Measurements from ENCODE around the gene KDM7A. TPM values are rescaled to one million over a fixed set of nuclear protein-coding genes. Genes with fewer than 3 reads are reported as not detected.
"Not testable (repeated sequence)": the region's sequence is repeated elsewhere in the genome, so short reads cannot be mapped to it uniquely, and the experiment has no call there.

Gene KDM7A
- total RNA-seq, 2 experiments from 2014 or later: 6.6 to 6.8 TPM

- POLR2A ChIA-PET: no interaction called here
These were observed 28.8 kb upstream of the KDM7A start for GRCh38 chr7:140205600-140205999.

GRCh38 chr7:140203556-140203955, 26.8 kb upstream of the KDM7A start:
- ChIA-PET CTCF (no interaction called here), POLR2A (interaction anchor here (0.6 kb wide), 1 partner anchor 13 kb away, joined by 7 read pairs; no protein-coding TSS in a partner anchor)

More at GRCh38 chr7:140205600-140205999, 28.8 kb upstream of the KDM7A start:
- CTCF ChIA-PET: no interaction called here

GRCh38 chr7:140202942-140203341, 26.2 kb upstream of the KDM7A start:
- CTCF ChIA-PET: not testable (repeated sequence)

DNA sequence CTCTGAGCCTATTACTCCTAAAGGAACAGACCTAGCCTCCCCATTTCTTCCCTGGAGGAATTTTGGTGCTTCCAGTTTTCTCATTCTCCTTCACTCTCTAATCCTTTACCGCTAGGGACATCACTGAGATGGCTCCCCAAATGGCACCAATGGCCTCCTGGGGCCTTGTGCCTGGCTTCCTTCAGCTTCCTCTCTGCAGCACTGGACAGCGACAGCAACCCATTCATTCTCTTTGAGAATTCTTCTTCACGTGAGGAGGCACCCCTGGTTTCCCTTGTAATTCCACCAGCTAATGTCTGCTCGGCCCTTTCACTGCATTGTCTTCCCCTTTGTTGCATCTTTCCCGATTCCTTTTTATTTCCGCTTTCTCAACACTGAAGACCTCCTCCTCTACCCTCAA, 24.6 kb upstream of the KDM7A start:
- CTCF ChIA-PET: interaction anchor here (1.1 kb wide), 1 partner anchor 11 kb away, joined by 4 read pairs; no protein-coding TSS in a partner anchor
- POLR2A ChIA-PET: no interaction called here

More at GRCh38 chr7:140202942-140203341, 26.2 kb upstream of the KDM7A start:
- POLR2A ChIA-PET: interaction anchor here (0.6 kb wide), 1 partner anchor 13 kb away, joined by 7 read pairs; no protein-coding TSS in a partner anchor

DNA sequence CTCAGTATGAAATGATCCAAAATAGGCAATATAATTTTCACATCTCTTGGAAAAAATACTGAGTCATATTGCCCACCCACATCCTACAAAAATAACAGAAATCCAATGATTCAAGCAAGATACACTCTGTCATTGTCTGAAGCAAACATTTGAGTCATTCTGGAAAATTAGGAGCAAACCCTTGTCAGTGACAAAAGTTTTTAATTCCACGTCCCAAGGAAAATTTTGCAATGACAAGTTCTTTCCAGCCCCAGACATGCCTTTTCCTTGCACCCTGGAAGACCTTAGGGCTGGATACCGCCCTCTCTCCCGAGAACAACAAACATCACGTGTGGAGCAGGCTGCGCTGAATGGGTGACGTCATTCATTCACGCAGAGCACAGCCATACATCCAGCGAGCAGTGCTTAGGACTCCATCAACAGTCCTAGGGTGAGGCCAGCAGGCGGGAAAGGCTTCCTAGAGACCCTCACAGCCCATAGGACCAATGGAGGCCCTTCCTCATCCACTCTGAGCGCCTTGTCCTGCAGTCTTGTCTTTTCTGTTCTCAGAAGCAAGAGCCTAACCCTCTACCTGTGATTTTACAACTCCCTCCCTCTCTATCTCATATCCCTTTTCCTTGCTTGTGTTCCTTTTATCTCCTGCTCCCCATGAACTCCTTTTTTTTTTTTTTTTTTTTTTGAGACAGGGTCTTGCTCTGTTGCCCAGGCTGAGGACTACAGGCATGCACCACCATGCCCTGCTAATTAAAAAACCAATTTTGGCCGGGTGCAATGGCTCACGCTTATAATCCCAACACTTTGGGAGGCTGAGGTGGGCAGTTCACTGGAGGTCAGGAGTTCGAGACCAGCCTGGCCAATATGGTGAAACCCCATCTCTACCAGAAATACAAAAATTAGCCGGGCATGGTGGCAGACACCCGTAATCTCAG, 23.5 kb upstream of the KDM7A start:
- CTCF ChIA-PET: interaction anchor here (0.6 kb wide), 1 partner anchor 154 kb away, joined by 4 read pairs; no protein-coding TSS in a partner anchor
- POLR2A ChIA-PET: interaction anchor here (0.7 kb wide), 1 partner anchor 131 kb away, joined by 9 read pairs; no protein-coding TSS in a partner anchor

DNA sequence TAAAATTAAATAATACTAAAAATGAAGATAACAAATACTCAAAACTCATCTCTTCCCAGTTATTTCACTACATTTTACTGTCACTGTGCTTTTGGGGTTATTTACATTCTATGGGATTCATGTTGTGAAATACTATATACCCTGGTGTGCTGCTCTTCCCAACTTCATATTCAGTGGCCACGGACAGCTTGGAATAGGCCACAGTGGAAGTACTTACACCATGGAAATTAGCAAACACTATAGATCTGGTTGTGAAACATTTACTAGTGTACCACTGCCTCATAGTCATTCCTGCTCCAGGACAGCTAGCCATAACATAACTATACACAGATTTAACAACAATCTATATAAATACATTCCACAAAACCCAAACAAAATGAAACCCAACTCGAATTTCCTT, 21.2 kb upstream of the KDM7A start:
- CTCF ChIA-PET: interaction anchor here (0.6 kb wide), 1 partner anchor 672 kb away, joined by 3 read pairs; no protein-coding TSS in a partner anchor
- POLR2A ChIA-PET: interaction anchor here (0.8 kb wide), 1 partner anchor 21 kb away, joined by 3 read pairs; no protein-coding TSS in a partner anchor

- CTCF ChIA-PET: no interaction called here
- POLR2A ChIA-PET: no interaction called here
These were observed 20.6 kb upstream of the KDM7A start for GRCh38 chr7:140197218-140197890.

DNA sequence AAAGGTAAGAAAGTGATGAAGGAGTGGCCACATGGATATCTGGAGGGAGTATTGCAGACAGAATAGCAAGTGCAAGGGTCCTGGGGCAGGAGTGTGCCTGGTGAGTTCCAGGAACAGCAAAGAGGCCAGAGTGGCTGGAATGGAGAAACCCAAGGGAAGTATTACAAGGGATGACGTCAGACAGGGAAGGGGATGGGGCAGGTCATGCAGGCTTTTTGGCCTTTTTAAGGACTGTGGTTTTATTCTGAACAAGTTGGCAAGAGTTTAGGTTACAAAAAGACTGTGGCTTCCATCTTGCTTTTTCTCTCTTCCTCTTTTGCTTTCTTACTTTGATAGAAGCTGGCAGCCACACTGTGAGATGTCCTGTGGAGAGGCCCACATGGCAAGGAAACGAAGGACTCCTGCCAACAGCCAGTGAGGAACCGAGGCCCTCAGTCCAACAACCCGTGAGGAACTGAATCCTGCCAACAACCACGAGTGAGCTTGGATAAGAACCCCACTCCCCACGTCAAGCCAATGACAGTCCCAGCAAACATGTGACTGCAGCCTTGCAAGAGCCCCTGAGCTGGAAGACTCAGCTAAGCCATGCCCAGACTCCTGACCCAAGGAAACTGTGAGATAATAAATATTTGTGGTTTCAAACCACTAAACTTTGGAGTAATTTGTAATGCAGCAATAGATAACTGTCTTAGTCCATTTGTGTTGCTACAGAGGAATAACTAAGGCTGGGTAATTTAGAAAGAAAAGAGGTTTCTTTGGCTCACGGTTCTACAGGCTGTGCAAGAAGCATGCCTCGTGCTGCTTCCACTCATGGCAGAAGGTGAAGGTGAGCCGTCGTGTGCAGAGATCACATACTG, 19.8 kb upstream of the KDM7A start:
- ChIA-PET POLR2A (no interaction called here), CTCF (interaction anchor here (0.6 kb wide), 1 partner anchor 248 kb away, joined by 3 read pairs; no protein-coding TSS in a partner anchor)

GRCh38 chr7:140195859-140196258, 19.1 kb upstream of the KDM7A start:
- POLR2A ChIA-PET: no interaction called here
- CTCF ChIA-PET: interaction anchor here (0.6 kb wide), 1 partner anchor 249 kb away, joined by 3 read pairs; no protein-coding TSS in a partner anchor

GRCh38 chr7:140192620-140193019, 15.8 kb upstream of the KDM7A start:
- CTCF ChIA-PET: no interaction called here

GRCh38 chr7:140192176-140192575, 15.4 kb upstream of the KDM7A start:
- ChIA-PET CTCF (no interaction called here), POLR2A (no interaction called here)

More at GRCh38 chr7:140192620-140193019, 15.8 kb upstream of the KDM7A start:
- POLR2A ChIA-PET: interaction anchor here (0.8 kb wide), 1 partner anchor 15 kb away, joined by 3 read pairs; no protein-coding TSS in a partner anchor

DNA sequence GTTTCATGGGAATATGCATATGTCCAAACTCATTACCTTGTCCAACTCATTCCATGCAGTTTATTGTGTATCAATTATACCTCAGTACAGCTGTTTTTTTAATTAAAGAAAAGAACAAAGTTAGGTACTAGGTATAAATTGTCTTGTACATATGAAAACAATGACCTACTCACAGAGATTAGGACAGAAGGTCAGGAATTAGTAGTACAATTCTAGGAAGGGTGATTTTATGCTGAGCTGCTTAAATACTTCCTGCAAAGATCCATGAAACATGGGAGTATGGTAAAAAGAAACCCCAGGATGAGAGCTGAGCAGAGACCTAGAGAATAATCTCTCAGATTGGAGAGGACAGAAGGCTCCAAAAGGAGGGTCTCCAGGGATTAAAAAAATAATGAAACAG, 13.8 kb upstream of the KDM7A start:
- POLR2A ChIA-PET: no interaction called here

GRCh38 chr7:140189917-140190316, 13.1 kb upstream of the KDM7A start:
- CTCF ChIA-PET: interaction anchor here (1.4 kb wide), 1 partner anchor 12 kb away, joined by 4 read pairs; no protein-coding TSS in a partner anchor
- POLR2A ChIA-PET: interaction anchor here (0.7 kb wide), 1 partner anchor 120 kb away, joined by 3 read pairs; no protein-coding TSS in a partner anchor

More for the DNA sequence above, 13.8 kb upstream of the KDM7A start:
- CTCF ChIA-PET: interaction anchor here (1.4 kb wide), 1 partner anchor 13 kb away, joined by 4 read pairs; no protein-coding TSS in a partner anchor

DNA sequence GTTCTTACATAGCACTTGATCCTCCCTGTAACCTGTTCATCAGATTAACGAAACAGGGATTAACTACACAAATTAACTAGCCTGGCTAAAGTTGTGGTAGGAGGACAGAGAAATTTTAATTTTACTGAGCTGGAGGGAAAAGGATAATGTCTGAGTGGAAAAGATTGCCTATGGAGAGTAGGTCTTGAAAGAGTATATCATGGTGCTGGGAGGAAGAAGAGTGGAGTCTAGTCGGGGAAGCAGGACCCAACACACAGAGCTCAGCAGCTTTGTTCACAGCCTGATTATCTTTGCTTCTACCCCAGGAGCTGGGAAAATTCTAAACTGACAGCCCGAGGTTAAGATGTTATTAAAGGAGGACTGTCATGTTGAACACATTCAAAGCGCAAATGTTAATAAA, 6.1 kb upstream of the KDM7A start:
- ChIA-PET POLR2A (no interaction called here), CTCF (no interaction called here)

GRCh38 chr7:140179339-140179738, 2.6 kb upstream of the KDM7A start:
- CTCF ChIA-PET: no interaction called here
- POLR2A ChIA-PET: interaction anchor here (1.0 kb wide), 1 partner anchor 51 kb away, joined by 3 read pairs; no protein-coding TSS in a partner anchor

- CTCF ChIA-PET: interaction anchor here (0.6 to 3.8 kb wide), 5 partner anchors 12 to 128 kb away, joined by 3 to 18 read pairs (median 4); no protein-coding TSS in a partner anchor
These were observed 571 bp downstream of the KDM7A start for GRCh38 chr7:140176122-140176701.

GRCh38 chr7:140175221-140176121, 1.3 kb downstream of the KDM7A start:
- ChIA-PET CTCF (interaction anchor here (0.6 to 3.8 kb wide), 4 partner anchors 11 to 129 kb away, joined by 3 to 18 read pairs (median 5); no protein-coding TSS in a partner anchor), POLR2A (interaction anchor here (0.5 to 3.6 kb wide), 4 partner anchors 33 to 183 kb away, joined by 3 to 46 read pairs (median 14); no protein-coding TSS in a partner anchor)

More at GRCh38 chr7:140176122-140176701, 571 bp downstream of the KDM7A start:
- POLR2A ChIA-PET: interaction anchor here (0.5 to 3.6 kb wide), 5 partner anchors 34 to 128 kb away, joined by 3 to 46 read pairs (median 11); no protein-coding TSS in a partner anchor
